Central memory CD4-positive, alpha-beta T cell (primary cell): ENCODE results near the gene BCKDHB.
"Not testable (repeated sequence)": the region's sequence is repeated elsewhere in the genome, so short reads cannot be mapped to it uniquely, and the experiment has no call there.

Experiments
- DNase-seq: peaks from one replicate; pipeline ENCODE4 v3.0.0; 2022

BCKDHB gene

GRCh38 chr6:80268865-80269730, 162.6 kb downstream of the BCKDHB start:
- DNase-seq, result no peak

DNA sequence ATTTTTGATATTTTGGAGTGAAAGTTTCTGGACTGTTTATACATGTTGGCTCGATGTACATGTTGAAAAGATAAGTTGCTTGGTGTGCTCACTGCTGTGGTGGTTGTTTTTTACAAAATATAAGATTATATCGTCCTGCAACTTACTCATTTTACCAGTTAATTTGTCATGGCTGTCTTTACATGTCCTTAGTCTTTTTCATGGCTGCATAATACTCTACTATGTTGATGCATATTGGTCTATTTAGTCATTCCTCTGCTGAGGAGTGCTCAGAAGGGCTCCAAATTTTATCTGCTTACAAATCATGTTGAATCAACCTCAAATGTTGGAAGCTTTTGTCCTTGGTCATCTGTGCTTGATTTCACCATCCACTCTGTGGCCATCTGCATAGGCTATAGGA, 164.6 kb downstream of the BCKDHB start:
- DNase-seq, result no peak

- DNase-seq, result no peak
Observed at GRCh38 chr6:80272988-80273387, 166.5 kb downstream of the BCKDHB start.

DNA sequence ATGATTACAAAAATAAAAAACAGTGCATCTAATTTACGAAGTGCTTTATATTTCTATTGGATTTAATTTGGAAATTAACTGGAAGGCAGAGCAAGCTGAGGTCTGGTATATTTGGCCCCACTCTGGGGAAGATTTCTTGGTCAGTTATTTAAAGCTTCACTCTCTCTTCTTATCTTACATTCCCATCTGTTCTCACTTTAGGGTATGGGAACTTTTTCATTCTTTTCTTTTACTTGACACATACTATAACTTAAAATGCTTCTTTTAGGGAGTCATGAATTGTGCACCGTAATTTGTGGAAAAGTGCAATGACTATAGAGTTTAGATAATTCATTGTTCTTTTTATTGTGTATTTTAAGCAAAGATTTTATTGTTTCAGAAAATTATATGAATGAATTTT, 170.4 kb downstream of the BCKDHB start:
- no peak for DNase-seq

GRCh38 chr6:80277501-80277900, 171.0 kb downstream of the BCKDHB start:
- DNase-seq, result no peak

DNA sequence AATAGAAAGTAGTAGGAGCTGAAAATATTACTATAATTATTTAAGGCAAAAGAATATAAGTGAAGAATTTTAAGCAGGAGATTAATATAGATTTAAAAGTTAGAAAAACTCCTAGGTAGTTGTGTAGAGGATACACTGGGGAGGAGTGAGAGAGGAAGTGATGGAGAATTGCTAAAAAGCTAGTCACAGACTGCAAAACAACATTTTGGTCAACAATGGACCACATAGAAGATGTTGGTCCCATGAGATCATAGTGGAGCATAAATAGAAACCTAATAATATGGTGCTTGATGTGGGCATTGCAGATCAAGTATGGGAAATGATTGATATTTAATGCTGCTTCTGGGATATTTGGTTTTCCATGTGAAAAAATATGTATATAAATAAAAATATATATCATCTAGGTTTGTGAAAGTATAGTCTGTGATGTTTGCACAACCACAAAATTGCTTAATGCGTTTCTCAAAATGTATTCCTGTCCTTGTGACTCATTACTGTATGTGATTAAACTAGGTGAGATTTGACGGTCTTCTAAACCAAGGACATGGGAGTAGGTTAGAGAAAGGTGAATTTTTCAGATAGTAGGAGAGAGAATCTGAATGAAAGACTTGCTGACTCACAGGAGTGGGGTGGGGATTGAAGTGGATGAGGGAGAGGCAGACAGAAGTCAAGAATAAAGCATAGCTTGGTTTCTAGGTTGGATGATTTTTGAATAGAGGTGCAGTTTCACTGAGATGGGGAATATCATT, 174.0 kb downstream of the BCKDHB start:
- DNase-seq, result no peak

GRCh38 chr6:80282913-80283554, 176.6 kb downstream of the BCKDHB start:
- no peak for DNase-seq

GRCh38 chr6:80287112-80287511, 180.6 kb downstream of the BCKDHB start:
- no peak for DNase-seq

GRCh38 chr6:80287607-80288006, 181.1 kb downstream of the BCKDHB start:
- DNase-seq, result no peak

DNA sequence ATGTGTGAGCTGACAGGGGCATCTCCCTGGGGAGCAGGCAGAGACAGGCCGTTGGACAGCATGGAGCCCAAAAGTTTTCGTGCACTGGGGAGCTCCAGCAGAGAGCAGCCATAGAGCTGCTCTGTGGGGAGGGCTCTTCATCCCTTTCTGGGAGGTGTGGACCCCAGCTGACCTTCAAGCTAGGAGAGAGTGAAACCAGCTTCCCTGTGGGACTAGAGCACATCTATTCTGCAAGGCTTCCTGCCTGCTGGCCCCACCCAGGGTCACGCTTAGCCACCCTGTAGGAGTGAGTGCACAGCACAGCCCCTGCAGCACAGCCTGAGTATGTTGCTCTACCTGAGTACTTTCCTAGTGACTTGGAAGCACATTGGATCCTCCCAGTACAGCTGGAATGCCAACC, 183.3 kb downstream of the BCKDHB start:
- no peak for DNase-seq

DNA sequence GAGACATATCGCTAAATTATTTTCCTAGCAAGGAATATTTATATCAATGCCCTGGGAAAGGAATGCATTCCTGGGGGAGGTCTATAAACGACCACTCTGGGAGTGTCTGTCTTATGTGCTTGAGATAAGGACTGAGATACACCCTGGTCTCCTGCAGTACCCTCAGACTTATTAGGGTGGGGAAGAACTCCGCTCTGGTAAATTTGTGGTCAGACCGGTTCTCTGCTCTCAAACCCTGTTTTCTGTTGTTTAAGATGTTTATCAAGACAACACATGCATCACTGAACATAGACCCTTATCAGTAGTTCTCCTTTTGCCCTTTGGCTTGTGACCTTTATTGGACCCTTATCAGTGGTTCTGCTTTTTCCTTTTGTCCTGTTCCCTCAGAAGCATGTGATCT, 188.1 kb downstream of the BCKDHB start:
- not testable (repeated sequence) for DNase-seq

DNA sequence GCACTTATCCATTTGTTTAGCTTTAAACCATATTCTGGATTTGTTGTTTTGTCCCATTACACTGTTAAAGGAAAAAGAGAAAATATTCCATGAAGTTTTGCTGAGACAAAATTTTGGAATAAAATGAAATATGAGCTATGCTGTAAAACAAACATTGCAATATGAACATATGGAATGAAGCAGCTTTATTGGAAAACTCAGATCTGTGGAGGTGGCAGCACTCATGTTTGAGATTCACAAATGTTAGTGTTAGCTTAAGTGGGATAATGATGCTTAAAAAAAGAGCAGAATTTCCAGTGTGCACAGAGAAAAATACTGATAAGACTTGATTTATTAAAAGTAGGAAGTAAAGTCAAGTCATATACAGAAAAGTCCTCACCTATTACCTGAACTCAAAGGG, 196.2 kb downstream of the BCKDHB start:
- no peak for DNase-seq

DNA sequence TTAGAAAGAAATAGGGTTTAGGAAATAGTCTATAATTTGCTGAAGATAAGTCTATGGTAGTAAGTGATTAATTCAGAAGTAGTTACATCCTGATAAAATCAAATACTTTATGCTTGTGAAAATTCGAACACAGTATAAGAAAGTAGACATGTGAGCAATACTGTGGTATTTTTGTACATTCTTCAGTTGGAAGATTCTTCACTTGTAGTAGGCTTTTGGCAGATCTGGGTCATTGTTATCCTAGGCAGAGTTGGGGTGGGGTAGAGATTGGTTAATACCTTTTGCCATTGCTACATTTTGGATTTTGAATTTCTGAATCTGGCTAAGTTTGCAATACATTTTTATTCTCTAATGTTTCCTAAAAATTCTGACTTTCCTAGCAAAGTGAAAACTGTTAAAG, 197.5 kb downstream of the BCKDHB start:
- no peak for DNase-seq

DNA sequence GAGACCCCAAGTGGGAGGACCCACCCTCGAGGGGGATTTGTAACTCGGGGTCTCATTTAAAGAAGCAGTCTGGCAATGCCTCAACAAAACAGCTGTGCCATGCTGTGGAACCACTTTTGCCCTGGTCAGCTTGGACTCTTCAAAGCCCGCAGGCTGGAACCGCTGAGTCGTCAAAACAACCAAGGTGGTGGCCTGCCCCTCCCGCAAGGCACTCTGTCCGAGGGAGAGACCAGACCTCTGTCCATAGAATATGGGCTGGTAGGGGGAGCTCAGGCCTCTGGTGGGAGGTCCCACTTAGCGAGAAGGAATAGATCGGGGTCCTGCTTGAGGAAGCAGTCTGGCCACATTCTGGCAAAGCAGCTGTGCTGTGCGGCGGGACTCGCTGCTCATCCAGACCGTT, 208.1 kb downstream of the BCKDHB start:
- DNase-seq, result no peak

GRCh38 chr6:80316686-80317231, 210.3 kb downstream of the BCKDHB start:
- no peak for DNase-seq

- DNase-seq, result no peak
Observed at GRCh38 chr6:80319196-80319595, 212.7 kb downstream of the BCKDHB start.

DNA sequence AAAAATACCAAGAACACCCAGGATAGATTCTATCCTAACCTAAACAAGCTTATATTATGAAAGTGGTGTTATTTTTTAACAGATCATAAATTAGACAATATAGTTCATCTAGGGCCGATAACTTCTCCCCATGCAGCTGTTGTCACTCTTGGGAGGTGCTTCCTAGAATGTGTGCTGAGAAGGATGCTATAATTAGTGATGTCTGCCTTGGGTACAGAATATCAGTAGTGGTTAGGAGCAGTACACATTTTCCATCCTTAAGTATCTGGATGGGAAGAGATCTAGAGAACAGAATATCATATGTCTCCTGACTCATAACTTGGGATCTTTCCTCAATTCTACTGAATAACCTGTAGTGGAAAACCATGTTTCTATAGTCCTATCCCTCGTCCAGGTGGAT, 214.5 kb downstream of the BCKDHB start:
- no peak for DNase-seq

- no peak for DNase-seq
Observed at GRCh38 chr6:80325742-80326141, 219.3 kb downstream of the BCKDHB start.

DNA sequence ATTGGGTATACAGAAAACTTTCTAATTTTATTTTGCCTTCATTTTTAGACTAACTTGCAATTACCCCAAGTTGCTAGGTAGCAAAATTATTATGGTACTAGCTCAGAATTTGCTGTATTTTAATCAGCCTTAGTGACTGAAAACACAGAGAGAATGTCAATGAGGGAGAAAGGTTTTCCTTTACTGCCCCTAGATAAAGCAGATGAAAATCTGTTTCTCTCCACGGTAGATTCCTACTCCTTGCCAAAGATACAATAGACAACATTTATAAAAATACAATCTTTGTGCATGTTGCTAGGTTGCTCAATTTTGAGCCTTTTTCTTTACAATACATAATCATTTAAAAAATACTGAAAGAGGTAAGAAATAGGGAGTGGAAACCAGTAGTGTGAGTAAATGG, 222.2 kb downstream of the BCKDHB start:
- no peak for DNase-seq

- DNase-seq, result no peak
Observed at GRCh38 chr6:80329496-80329895, 223.0 kb downstream of the BCKDHB start.

DNA sequence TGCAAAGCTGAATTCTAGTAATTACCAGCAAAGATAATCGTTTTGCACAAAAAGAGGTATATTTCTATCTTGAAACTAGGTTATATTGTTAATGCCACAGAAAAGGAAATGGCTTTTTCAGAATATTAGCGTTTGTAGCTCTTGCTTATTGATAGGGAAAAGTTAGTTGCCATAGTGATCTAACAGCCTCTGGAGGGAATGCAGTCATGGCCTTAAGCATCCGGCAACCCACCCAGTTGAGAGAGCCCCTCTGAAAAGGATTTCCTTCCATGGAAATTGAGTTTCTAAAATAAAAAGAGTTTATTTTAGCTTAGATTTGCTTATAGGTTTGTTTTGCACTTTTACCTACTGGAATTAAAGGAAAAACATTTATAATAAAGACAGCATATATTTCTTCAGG, 224.5 kb downstream of the BCKDHB start:
- DNase-seq, result no peak

DNA sequence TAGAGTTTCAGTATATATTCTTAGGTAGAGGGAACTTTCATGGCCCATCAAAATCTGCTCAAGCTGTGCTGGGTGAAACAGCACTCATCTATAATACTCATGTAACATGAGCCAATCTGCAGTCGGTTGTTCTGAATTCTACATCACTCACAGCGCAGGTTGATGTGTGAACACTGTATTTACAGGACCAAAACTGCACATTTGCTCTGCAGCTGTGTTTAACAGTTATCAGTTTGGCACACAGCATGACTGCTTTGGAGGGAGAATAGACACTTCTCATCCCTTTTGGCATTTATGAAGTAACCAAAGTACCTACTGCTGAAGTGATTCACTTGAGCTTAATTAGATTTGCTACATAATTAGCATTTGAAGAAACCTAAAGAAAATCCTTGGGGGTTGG, 225.1 kb downstream of the BCKDHB start:
- DNase-seq, result no peak

GRCh38 chr6:80331974-80332373, 225.5 kb downstream of the BCKDHB start:
- DNase-seq, result no peak
